ENCODE measurements around the gene KCTD16.
A peak's percentile ranks its signal among the peaks of the same experiment; 100 is the strongest.

KCTD16 gene

DNA sequence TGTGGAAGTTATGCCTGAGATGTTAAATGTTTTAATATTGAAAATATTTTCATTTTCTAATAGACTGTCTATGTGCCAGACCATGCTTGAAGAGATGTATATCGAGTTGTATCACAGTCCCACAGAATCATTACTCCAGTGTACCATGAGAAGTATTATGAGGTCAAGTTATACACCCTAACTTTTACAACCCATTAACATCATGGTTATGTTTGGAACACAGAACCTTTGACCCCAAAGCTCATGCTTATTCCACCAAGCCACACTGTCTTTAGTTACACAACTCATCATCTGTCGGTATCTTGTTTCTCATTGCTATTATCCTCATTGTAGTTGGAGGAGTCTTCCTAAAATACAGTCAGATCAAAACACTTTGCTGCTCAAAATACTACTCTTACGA is 248.0 kb downstream of the KCTD16 start:
- no peak for DNase-seq

DNA sequence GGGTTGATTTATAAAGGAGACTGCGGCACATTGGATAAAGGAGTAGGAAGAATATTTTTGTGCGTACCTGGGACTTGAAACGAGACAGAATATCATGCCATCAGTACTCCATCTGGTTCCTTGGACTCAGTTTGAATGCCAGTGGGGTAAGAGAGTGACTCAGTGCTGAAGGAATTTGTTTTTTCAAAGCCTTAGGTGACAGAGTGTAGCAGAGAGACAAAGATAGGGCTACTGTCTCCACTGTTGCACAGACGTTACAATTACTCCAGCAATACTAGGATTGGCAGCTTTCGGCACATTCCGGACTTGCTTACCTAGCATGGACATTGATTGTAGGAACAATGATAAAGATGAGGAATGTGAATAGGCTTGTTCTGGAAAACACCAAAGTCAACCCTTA is 250.7 kb downstream of the KCTD16 start:
- no peak for DNase-seq

DNA sequence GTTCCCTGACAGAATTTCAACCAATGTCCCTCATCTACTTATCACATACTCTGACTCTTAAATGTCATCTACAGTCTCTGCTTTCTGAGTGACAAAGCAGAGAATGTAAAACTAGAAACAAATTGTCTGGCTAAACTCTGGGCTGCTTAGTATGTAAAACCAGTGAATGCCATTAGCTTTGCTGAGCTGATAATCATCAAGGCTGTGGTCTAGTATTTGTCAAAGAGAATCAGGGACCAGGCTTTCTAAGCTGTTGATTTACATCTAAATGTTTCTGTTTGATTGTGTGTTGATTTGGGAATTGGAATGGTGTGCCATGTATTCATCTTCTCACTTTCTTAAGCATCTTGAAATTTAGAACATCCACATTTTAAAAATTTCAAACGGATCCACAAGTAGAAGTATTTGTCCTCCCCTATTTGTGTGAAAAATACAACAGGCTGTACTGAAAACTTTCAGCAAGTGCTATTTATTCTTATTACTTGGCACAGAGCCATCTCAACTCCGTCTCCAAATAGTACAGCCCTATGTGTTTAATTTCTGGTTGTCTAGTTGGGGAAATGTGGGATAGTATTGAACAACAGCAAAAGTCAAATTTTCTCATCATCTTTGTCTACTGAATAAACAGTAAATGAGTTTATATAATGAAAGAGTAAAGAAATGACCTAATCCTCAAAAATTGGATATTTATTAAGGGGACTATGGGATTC is 251.5 kb downstream of the KCTD16 start:
- DNase-seq: no peak

DNA sequence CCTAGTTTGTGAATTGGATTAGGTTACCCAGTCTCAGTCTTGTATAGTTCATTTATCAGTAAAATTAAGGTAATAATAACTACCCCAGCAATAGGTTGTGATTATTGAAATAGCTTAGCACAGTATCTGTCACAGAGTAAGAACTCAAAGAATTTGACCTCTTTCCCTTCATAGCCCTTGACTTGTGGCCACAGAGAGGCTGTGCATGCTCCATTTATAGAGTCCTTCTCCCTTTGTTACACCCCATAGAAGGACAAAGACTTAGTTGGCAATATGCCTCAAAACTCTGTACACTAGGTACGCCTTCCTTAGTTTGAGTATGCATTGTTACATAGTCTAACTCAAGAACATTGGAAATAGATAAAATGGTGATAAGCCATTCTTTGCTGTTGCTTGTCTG is 257.2 kb downstream of the KCTD16 start:
- no peak for DNase-seq

DNA sequence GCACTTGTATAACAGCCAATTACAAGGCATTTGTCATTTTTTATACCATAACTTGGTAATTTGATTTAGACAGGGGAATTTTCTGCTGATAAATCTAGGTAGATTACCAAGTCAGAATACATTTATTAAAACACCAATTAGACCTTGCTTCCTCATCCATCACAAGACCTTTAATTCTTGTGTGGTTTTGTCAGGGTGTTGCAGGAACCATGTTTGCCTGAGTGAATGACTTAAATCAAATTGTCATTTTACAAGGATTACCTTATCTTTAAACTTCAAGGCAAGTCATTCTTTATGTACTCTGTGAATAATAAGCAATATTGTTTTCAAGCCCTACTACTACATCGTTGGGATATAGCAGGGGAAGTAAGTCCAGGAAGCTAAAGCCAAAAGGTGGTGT is 257.7 kb downstream of the KCTD16 start:
- DNase-seq: no peak

DNA sequence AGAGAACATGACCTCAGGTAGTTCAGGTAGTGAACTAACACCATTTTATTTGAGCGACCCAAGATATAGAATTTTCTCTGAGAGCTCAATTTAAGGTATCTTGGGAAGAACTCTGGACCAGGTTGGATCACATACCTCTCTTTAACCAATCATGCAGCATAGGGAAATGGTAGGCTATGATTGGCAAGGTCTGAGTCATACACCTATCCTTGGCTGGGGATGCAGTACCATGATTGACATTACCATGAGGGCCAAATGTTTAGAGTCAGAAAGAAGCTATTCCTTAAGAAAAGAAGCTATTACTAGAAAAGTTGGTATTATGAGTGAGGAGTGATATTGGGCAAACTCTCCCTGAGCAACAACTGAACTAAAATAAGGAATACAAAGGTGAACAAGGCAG is 258.7 kb downstream of the KCTD16 start:
- no peak for DNase-seq

DNA sequence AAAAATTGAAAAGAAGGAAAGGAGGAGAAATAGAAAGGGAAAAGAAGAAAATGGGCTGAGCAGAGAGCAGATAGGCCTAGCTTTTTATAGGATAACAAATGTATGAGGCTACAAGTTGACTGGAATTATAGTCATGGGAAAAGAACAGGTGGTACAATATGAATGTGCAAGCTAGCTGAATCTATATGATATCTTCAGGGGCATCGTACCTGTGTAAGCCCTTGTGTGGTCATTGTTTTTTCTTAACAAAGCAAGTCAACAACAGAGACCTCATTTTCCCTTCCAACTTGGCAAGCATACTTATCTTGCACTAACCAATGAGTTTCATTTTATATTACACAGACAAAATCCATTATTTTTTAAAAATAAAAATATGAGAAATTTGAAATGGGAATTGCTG is 259.2 kb downstream of the KCTD16 start:
- no peak for DNase-seq

DNA sequence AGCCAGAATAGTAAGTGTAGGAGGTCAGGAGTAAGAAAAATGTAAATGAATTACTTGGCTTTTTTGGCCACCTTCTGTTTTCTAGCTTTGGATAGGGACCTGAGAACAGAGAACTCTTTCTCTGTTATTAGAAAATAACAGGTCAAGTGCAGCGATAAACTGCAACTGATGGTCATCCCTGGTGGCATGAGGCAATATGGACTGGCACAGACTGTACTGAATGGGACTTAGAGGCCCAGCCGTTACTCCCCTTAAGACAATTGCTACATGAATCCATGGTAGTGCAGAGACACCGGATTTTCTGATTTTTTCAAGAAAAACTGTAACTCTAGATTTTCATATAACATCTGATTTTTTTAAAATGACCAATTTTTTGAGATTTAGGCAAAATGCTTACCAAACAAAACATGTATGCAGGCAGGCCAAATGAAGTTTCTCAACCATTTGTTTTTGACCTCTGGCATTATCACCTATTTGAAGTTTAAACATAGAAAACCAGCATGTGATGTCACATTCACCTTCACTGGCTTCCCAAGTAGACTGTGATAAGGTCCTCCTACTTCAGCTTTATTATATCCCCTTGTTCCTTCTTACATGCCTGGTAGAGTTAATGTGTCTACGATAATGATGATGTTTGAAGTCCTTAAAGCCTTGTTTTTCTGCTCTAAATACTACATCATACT is 262.6 kb downstream of the KCTD16 start:
- DNase-seq: no peak

DNA sequence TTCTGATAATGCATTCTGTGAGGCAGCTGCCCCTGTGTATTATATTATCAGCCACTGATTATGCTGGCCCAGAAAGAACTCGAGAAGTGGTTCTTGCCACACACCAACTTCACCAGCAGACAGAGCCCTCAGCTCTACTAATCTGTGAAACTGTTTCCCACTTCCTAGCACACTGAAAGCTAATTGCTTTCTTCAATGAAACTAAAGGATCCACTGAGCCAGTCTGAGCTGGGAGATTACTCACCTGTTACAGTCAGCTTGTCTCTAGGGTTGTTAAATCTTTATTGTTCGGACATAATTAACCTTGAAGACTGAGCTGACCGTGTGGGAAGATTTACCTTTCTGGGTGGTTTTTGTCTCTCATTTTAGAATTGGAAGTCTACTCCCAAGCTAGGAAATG is 263.2 kb downstream of the KCTD16 start:
- no peak for DNase-seq

DNA sequence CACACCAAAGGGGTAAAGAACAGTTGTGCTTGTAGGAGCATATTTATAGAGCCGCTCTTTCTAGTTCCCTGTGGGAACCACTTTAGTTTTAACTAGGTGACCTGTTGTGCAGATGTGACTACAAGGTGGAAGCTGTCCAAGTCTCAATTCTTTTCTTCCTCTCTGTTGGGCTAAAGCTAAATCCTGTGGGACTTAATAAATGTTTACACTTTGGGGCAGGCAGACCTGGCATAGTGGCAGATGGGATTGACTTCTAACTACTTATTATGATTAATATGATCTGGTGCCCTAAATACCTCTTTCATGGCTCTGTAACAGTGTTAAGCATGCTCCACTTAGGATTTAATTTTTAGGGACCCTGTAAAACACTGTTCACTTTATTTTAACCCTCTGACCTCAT is 265.3 kb downstream of the KCTD16 start:
- no peak for DNase-seq

DNA sequence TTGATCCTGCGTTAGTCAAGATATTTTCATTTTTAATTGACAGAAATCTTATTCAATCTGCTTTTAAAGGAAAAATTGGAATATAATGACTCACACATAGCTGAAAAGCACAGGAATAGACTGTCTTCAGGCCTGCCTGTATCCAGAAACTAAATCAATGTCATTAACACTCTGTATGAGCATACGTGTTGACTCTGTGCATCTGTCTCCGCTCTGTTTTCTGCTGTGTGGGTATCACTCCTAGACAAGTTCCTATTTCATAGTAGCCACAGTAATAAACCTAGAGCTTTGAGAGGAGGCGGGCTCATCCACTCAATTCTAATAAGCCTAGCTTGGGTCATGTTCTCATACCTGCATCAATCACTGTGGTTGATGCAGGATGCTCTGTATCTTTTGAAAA is 267.6 kb downstream of the KCTD16 start:
- DNase-seq: no peak

DNA sequence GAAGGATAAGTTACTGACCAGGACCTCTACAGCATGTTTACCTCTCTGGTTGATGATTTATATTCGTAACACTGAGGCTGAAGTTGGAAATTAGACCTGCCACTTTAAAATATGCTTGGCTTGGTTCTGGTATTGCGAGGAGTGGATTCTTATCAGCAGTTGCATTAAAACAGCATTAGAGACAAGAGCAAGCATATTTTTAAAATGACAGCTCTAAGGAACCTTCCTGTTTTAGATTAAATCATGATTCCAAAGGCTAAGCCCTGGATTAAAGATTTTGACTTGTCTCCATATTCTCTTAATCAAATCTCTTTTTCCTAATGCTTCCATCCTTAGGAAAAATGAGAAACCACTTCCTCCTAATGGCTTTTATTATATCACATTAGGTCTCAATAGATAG is 277.8 kb downstream of the KCTD16 start:
- no peak for DNase-seq

DNA sequence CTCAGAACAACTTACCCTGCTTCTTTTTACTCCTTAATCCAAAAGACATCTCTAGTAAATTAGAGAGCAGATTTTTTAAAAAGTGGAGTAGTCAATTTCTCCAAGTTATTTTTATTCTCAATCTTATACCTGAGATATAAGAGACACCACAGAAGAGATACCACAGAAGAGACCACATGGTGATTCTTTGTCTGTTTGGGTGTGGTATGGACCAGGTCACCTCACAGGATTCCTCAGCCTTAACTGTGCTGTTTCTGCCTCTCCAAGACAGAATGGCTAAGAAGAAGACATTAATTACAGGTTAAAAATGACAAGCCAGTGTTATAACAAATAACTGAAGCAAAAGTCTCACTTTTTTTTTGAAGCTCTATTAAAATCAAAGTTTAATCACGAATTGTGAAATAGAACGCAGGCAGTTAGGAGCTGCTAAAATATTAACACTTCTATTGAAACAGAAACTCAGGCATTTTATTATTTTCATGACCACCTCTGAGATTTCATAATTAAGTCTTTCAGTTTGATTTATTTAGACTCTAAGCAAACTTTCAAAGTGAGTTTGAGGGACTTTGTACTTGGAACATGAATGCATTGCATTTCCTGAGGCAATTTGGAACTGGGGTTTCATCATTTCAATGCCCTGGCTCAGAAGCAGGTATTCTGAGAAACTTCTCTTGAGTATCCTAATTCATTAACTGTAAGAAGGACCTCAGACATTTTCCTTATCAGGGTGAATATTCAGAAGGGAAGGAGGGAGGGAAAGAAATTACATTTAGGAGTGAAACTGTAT is 280.7 kb downstream of the KCTD16 start:
- no peak for DNase-seq

DNA sequence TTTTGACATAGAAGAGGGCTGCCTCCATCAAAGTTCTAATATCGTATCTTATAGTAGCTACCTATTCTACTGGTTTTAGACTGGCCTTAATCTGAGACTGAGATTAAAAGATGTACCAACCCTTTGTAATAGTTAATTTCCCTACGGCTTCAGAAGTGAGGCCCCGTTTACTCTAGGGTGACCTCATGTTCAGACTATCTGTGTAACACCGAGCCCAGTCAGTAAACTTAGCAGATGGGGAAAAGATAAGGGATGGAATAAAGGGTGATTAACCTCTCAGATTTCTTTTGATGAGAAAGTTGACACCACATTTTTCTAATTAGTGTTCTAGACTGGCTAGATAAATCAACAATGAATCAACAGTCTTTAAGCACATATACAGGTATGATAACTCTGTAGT is 283.1 kb downstream of the KCTD16 start:
- DNase-seq: no peak

DNA sequence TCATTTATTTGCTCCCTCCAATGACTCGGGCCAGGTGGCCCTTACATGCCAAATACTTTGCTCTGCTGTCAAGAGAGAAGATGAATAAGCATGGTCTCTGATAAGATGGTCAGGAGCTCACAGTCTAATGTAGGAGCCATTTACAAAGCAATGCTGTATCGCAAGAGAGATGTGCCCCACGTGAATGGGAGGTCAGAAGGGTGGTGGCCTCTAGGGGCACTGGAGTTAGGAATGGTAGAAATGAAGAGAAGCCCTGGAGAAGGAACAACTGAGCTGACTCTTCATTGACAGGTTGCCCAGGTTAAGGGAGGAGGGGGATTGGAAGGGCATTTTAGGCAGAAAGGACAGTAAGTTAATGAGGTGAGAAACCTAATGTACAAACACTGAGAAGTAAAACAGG is 286.5 kb downstream of the KCTD16 start:
- no peak for DNase-seq

DNA sequence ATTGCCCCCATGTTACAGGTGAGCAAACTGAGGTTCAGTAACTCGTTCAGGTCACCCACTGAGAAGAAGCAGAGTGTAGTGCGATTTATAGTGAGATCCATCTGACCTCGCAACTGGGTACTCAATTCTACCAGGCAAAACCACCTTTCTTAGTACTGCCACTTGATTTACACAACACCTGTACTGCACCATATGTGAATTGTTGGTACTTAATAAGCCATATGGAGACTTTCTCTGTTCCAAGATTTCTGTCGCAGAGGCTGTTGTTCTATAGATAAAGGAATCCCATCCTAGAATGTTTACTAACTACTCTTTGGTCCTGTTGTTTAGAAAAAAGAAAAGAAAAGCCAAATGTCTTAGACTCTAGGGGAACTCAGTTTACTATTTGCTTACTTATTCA is 287.5 kb downstream of the KCTD16 start:
- no peak for DNase-seq

DNA sequence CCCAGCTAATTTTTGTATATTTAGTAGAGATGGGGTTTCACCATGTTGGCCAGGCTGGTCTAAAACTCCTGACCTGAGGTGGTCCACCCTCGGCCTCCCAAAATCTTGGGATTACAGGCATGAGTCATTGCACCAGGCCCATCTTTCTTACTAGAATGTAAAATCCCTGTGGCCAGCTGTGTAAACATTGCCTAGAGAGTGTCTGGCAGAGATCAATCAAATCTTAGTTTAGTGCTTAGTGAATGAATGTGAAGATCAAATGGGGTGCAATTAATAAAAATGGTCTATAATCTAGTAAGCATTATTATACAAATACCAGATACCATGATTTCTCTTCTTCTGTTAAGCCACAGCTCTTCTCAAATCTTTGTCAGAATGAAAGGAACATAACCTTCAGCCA is 289.9 kb downstream of the KCTD16 start:
- DNase-seq: no peak

DNA sequence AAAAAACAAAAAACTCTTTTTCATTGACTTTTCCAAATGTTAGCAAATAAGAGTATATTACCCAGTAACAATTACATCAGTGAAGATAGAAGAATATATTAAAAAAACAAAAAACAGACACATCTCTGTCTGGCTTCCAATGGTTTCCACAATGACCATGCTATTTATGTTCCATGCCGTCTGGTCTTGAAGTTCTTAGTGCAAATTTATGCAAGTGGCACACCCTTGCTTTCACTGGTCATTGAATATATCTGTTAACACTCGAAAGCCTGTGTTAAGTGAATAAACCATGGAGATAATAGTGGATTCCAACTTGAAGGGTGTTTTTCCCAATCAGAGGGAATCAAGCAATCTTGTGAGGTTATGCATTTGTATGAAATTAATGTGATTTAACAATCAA is 291.9 kb downstream of the KCTD16 start:
- DNase-seq: no peak

DNA sequence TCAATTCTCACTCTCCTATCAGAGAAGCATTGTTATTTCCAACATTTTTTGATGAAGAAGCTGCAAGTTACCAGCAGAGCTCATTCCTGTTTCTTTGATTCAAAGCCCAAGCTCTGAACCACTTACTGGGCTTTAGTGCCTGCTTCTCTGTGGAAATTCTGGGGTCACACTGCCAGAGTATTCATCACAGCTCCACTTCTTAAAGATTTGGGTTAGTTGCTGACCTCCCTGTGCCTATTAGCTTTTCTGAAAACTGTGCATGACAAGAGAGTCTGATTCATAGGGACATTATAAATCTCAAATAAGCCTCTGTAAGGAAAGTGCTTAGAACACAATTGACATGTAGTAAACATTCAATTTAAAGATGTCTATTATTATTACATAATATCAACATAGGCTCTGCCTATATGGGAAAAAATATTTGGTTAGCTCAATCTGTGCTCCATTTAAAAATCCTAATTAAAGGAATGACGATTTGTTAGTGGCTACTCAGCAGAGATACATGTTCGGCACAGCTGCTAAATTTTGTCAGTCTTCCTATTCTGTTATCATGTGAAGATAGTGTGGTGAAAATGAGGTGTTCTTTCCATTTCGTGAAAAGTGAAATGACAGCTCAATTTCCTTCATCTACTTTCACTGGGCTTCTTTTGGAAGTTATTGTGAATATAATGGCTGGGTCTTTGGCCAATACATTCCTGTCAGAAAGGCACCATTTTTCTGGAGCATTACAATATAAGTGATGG is 293.0 kb downstream of the KCTD16 start:
- no peak for DNase-seq

DNA sequence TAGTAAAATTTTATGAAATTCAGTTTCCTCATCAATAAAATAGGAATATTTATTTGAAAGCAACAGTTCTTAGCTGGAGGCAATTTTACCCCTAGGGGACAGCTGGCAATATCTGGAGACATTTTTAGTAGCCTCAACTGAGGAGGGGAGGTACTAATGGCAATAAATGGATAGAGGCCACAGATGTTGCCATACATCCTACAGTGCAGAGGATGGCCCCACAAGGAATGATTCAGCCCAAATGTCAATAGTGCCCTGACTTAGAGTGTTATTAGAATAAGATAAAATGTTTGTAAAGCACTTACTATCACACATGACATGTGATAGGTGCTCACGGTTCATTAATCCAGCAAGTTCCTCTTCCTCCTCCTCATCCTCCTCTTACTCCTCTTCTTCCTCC is 293.6 kb downstream of the KCTD16 start:
- no peak for DNase-seq

DNA sequence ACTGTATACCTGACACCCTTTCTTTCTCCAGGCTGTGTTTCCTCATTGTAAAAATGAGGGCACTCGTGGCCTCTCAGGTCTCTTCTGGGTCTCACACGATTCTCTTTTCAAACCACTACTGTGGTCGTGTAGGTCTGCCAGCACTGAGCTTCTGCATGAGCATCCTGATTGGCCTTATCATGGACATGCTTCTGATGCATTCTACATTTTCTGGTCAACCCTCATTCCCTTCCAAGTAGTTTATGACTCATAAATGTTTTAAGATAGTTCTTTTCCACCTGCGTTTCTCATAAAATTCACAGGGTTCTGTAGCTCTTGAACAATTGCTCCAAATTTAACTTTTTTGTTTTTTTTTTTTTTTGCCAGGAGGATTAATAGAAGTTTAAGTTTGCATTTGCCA is 294.8 kb downstream of the KCTD16 start:
- DNase-seq: no peak

DNA sequence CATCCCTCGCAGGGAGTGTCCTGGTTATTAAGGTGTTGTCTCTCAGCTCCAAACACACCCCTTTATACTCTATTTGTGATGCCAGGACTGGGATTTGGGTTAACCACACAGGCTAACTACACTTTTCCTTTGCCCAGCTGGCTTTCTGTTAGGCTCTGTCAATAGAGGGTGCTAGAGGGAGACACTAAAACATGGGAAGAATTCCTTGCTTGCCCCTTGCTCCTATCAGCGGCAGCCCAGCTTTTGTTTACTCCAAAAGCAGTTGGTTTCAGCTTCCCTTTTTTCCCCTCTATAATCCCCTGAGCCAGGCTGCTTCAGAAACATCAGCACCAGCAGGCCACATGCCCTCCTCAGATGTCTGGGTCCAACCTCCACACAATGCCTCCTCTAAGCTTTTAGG is 297.1 kb downstream of the KCTD16 start:
- peak; percentile 14 for DNase-seq

DNA sequence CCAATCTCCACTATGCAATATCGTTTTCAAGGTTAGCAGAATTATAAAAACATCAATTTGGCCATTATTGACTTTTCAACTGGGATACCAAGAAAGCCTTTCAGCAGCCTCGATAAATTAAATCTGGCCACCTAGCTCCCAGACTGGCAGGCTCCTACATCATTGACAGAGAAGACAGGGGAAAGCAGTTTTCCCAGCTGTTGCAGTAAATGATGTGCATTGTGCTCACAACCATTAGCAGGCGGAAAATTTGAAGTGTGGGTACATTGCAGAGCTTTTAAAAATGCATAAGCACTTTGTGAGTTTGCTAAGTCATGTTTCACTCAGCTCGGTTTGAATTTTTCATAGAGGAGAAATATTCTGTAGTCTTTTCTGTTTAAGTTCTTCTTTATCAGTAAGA is 297.9 kb downstream of the KCTD16 start:
- DNase-seq: no peak

DNA sequence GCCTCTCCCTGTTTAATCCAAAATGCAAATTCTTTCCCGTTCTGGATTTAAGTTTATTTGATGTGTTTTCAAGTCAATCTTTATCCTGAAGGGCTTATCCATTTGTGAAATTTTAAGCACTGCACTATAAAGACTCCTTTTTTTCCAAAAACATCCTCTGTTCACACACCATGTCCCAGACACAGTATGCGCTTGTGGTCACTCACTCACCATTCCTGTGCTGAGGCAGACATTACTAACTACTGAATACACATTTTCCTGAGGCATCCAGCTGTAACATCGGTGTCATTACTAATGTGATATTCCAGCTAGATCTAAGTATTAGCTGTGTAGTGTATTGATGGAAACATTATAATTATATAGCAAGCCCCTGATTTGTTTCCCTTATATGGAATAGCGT is 298.4 kb downstream of the KCTD16 start:
- DNase-seq: no peak

Measured in amniotic stem cell (primary cell).